Activated CD4-positive, alpha-beta T cell treated with anti-CD3 and anti-CD28 coated beads, Interleukin-2, amount 50 U/mL, for 1 hour (primary cell): ENCODE data around the gene RNF207.
"Not testable (repeated sequence)": the region's sequence is repeated elsewhere in the genome, so short reads cannot be mapped to it uniquely, and the experiment has no call there.

ENCODE experiments used
- DNase-seq: peaks from one replicate; pipeline ENCODE4 v3.0.0-alpha.2; 2020

Gene RNF207

DNA sequence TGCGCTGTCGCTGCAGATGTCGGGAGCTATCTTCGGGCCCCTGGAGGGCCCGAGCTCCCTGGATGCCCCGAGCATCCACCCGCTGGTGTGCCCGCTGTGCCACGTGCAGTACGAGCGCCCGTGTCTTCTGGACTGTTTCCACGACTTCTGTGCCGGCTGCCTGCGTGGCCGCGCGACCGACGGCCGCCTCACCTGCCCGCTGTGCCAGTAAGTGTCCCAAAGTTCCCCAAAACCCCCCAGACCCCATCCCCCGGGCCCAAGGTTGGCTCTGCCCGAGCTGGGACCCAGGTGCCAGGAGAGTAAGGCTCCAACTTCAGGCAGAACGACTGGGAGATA is 569 bp downstream of the RNF207 start:
- DNase-seq, result no peak

DNA sequence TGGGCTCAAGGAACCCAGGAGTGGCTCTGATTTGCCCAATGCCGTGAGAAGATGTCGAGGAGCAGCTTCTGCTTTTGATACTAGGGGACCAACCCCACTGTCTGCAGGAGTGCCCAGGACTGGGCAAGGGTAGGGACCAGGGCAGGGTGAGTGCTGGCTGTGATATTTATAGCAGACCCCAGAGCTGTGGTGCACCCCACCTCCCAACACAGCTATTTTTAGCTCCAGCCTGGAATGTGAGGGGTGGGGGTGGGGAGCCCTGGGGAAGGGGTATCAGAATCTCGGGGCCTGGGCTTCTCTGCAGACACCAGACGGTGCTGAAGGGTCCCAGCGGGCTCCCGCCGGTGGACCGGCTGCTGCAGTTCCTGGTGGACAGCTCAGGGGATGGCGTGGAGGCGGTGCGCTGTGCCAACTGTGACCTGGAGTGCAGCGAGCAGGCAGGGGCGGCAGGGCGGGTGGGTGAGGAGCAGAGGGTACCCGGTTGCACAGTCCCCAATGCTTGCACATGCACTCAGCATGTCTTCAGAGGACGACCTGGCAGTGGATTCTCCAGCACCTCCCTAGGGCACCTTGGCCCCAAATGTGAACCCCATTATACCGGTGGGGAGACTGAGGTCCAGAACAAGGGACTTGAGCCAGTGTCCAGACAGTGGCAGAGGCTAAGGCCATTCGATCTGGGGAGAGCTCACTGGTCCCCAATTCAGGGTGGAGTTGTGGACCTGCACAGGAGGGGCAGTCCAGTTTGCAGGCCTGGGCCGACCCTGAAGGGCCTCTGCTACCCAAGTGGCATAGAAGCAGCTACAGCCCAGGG is 1.4 kb downstream of the RNF207 start:
- no peak for DNase-seq

DNA sequence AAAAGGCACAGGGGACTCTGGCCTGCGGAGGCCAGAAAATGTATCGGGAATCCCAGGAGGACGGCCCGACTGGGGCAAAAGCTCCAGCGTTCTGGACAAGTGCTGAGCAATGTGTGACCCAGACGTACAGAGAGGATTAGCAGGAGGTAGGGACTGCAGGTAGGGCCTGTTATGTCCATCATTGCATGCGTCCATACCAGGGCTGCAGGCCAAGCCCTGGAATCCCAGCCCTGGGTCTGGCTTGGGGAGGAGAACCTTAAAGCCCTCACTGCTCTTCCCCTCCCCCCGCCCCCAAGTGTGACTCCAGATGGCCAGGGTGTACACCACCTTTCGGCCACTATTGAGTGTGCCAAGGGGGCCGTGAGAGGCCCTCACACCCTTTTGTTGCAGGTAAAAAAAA is 2.0 kb downstream of the RNF207 start:
- no peak for DNase-seq

DNA sequence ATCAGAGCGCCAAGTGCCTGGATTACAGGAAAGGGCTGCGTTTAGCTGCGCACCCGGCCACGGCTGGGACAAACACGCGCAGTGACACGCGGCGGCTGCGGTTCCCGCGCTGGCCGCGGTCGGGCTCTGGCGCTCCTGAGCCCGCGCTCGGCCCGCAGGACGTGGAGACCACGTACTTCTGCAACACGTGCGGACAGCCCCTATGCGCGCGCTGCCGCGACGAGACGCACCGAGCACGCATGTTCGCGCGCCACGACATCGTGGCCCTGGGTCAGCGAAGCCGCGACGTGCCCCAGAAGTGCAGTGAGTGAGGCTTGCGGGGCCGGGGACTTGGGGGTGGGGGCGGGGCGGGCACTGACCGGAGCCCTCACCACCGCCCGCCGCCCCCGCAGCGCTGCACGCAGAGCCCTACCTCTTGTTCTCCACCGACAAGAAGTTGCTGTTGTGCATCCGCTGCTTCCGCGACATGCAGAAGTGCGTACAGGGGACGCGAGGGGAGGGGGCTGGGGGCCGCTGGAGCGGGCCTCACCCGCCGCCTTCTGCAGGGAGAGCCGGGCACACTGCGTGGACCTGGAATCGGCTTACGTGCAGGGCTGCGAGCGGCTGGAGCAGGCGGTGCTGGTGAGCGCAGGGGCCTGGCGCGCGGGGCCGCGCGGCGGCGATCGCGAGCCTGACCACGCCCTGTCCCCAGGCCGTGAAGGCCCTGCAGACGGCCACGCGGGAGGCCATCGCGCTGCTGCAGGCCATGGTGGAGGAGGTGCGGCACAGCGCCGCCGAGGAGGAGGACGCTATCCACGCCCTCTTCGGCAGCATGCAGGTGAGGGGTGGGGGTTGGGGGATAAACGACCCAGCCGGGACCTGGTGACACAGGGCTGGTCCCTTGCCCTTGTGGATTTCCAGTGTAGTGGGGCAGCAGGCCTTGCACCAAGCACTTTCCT is 3.1 kb downstream of the RNF207 start:
- no peak for DNase-seq

DNA sequence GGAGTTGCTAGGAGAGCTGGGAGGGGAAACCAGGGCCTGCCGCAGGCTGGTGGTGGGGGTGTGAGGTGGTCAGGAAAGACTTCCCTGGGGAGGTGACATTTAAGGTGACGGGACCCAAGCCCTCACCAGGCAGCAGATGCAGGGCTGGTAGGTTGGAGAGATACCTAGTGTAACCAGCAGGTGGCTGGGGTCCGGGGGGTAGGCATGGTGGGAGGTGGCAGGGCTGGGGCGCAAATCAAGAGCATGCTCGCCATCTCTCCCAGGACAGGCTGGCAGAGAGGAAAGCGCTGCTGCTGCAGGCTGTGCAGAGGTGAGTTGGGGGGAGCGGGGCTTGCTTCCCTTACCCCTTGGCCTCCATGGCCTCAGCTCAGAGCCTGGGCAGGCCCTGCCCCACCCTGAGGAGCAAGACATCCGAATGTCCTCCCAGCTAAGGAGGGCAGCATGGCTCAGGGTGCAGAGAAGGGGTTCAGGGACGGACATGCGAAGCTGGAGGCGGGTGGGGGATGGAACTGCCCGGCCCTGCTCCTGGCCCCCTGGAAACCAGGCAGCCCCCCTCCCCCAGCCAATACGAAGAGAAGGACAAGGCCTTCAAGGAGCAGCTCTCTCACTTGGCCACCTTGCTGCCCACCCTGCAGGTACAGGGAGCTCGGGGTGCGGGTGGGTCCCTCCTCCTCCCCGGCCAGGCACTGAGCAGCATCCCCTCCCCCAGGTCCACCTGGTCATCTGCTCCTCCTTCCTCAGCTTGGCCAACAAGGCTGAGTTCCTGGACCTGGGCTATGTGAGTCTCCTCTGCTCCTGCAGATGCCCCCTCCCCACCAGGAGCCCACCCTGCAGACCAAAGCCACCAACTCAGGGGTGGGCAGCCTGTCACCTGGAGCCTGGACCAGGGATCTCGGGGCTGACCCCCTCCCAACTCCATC is 4.0 kb downstream of the RNF207 start:
- DNase-seq, result no peak

DNA sequence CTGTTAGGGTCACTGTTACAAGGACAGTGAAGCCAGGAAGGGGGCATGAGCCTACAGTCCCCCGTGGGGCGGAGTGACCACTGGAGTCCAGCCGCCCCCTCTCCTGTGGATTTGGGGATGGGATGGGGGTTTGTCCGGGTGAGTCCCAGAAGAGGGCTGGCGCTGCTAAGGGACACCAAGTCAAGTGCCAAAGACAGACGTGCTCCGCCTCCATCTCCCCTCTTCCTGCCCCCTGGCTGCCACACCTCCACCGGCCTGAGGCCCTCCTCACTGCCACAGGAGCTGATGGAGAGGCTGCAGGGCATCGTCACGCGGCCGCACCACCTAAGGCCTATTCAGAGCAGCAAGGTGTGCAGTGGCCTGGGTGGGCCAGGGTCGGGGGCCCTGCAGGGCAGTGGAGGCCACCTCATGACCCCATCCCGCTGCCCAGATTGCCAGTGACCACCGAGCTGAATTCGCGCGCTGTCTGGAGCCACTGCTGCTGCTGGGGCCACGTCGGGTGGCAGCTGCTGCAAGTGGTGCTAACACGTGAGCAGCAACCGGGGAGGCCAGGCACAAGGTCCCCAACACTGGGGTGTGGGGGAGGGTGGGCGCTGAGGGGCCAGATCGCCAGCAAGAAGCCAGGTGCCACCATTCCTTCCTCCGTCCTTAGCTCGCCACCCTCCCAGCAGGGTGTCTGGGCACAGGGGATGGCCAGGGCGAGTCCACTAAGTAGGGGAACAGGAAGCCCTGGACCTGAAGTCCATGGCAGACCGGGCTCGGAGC is 4.9 kb downstream of the RNF207 start:
- no peak for DNase-seq

DNA sequence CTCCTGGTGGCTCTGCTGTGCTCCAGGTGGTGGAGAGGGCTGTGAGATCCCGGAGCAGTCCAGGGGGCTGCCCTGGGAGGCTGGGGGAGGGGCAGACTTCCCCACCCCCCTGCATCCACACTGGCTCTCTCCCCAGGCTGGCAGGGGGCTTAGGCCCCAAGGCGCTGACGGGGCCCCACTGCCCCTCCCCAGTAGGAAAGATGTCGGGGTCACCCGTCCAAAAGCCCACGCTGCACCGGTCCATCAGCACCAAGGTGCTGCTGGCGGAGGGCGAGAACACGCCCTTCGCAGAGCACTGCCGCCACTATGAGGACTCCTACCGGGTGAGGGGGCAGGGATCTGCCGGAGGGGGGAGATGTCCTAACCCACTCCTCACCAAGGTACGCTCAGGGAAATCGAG is 5.8 kb downstream of the RNF207 start:
- no peak for DNase-seq

DNA sequence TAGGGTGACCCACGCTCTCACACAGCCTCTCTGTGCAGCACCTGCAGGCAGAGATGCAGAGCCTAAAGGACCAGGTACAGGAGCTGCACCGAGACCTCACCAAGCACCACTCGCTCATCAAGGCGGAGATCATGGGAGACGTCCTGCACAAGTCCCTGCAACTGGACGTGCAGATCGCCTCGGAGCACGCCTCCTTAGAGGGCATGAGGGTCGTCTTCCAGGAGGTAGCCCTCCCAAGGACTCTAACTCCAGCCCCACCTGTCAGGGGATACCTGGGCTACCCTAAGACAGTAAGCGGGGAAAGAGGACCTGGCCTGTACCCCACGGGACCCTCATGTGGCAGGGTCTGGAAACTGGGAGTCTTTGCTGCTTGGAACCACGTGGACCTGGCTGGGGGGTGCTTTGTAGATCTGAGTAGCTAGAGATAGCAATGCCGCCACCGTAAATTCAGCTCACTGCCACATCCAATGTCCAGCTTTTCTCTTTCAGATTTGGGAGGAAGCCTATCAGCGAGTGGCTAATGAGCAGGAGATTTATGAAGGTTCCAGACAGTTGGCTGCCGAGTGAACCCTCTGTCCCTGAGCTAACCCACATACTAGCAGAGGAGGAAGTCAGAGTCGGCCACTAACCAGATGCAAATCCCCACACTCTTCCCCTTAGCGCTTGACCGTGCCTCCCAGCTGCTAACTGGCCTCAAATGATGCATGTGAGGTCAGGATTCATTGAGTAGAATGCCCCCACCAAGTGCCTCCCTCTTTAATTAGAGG is 6.5 kb downstream of the RNF207 start:
- DNase-seq, result no peak

DNA sequence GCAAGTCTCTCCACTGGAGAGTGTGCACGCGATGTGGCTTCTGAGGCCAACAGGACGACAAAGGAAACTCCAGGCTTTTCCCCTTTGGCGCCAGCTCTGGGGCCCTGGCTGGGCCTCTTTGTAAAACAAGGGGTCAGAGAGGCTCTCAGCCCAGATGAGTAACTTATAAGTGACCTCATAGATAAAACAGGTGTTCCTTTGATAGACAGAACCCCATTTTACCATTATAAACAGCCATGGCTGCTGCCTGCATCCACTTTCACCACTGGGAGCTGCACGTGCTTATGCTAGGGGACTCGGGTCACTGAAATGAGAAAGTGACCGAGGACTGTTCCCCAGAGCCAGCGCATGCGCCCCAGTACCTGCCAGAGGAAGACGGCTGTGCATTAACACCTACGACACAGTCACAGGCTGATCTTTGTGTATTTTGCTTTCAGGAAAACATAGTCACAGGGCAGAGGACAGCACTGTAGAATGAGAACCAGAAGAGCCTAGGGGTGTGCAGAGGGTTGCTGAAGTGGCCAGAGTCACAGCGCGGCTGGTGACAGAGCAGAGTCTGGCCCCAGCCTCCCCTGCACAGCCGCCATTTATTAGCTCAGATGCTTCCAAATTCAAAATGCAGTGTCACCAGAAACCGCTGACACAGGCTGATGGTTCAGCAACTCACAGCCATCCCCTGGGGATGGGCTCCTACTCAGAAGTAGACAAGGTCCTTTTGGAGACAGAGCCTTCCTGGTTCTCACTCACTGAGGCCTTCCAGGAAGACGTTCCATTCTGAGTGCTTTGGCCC is 12.7 kb downstream of the RNF207 start:
- DNase-seq, result no peak

GRCh38 chr1:6219641-6220040 is 13.7 kb downstream of the RNF207 start:
- not testable (repeated sequence) for DNase-seq

GRCh38 chr1:6220236-6220635 is 14.3 kb downstream of the RNF207 start:
- no peak for DNase-seq

DNA sequence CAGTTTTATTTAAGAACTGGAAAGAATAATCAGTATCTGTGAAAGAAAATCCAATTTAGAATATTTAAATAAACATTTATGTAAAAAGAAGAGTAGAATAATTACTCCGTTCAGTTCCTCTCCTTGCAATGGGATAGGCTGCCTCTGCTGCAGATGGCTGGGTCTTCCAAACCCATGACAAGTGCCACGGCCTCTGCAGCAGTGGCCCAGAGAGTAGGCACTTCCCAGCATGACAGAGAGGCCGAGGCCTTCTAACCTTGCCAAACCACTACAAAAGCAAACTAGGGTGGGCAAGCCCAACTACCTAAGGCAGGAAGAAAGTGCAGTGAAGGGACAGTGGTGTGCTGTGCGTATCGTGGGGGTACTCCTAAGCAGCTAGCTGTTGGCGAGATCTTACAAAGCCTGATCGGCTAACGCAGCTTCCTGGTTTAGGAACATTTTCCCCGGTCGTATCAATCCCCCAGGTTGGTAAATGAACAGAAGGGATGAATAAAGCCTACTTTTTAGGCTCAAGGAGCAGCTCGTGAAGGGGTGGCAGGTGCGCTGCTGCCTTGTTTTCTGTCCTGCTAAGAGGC is 15.4 kb downstream of the RNF207 start:
- DNase-seq, result no peak

DNA sequence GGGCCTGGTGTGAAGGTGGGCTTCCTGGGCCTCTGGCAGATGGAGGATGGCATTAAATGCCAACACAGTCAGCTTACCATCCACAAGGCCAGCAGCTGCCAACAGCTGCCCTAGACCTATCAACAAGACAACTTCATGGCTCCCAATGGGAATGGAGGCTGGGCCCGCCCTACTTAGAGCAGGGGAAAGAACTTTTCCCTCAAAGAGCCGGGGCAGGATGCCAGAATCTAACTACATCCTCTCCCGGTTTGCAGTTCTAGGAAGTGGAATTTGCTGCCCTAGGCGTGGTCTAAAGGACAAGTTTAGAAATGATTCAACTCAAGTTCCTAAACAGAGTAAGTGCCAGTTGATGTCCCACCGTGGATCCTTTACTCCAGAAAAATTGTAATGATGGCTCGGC is 16.7 kb downstream of the RNF207 start:
- DNase-seq, result no peak

- DNase-seq, result no peak
These were observed 17.7 kb downstream of the RNF207 start for GRCh38 chr1:6223617-6224016.

DNA sequence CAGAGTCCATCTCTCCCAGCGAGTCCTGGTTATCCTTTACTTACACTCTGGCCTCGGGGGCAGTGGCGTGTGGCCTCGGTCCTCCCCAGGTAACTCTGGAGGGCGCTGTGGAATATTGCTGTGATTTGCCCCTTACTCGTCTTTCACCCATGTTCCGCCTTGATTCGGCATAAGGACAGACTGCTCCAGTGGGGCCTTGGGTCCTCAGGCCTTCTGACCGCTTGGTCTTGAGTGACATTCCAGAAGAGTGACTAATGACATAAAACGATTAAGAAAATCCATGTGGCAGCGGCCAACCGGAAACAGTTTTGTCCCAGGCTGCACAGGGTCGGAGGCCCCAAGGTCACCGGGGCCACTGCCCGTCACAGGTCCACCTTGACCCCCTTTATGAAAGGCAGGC is 18.8 kb downstream of the RNF207 start:
- DNase-seq, result no peak

DNA sequence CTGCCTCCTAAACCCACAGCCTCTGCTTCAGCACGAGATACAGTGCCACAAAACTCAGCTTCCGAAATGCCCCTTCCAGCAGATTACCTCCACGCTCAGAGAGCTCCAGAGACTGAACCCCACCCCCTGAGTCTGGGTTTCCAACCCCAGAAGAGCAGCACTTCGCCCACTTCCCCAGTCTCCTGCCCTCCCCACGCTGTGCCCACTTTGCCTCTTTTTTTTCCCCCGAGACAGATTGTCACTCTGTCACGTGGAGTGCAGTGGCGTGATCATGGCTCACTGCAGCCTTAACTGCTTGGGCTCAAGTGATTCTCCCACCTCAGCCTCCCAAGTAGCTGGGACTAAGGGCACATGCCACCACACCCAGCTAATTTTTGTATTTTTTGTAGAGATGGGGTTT is 19.7 kb downstream of the RNF207 start:
- DNase-seq, result no peak

DNA sequence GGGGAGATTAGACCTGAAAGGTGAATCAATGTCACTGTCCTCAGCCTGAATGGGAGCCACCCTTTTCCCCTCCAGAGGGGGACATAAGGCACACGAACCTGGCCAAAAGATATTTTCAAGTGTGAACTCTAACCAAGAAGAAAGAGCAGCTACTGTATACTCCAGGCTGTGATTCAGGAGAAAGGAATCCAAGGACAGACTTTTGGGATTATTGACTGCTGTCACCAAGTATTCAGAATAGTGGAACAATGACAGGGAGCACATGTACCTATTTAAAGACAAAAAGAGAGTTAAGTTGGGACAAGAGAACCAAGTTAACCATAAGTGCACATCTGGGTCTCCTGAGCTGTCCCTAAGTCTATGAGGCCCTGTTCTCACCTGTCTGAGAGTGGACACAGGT is 27.5 kb downstream of the RNF207 start:
- DNase-seq, result no peak

GRCh38 chr1:6234502-6235295 is 28.8 kb downstream of the RNF207 start:
- no peak for DNase-seq

DNA sequence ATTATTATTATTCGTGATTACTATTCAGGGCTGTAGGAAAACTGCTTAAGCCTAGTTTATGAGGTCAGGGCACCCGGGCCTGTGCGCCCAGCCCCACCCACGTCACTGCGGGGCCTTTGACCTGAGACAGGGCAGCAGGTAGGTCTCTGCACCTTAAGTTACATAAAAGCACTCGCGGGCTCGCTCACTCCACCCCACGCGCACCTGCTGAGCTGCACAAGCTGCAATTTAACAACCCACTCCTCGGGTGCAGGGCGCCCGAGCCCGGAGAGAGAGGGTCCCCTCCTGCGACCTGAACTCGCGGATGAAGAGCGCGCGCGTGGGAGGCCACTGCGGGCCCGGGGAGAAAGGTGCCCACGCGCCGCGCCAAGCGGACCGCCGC is 29.4 kb downstream of the RNF207 start:
- DNase-seq, result no peak

DNA sequence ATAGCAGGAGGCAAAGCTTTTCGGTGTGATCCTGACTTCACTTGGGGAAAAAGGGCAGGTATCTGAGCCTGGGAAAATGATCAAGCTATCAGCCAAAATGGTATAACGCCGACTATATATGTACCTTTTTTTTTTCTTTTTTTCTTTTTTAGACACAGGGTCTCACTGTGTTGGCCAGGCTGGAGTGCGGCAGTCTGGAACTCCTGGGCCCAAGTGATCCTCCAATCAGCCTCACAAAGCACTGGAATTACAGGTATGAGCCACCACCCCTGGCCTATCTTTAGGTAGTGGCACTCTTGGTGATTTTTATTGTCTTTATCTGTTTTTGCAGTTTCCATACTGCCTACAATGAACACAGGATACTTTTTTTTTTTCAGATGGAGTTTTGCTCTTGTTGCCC is 31.2 kb downstream of the RNF207 start:
- DNase-seq, result no peak
